HG03442 (cell line): ENCODE data around the gene SUSD4.
"Not testable (repeated sequence)": the region's sequence is repeated elsewhere in the genome, so short reads cannot be mapped to it uniquely, and the experiment has no call there.

Source experiments
- ATAC-seq: cut with Tn5 transposase; IDR thresholded peaks from one replicate; pipeline ENCODE4 v1.9.1; 2021; ENCODE audit warnings: mild to moderate bottlenecking, moderate library complexity; ENCODE audit not compliant: unreplicated experiment

Gene SUSD4

GRCh38 chr1:223363856-223364684, at the start of gene SUSD4:
Gene SUSD4 (minus strand): TSS chr1:223364176. CDS start chr1:223363425, 751 bp downstream.
- ATAC-seq, result no peak

- ATAC-seq, result no peak
Observed at GRCh38 chr1:223413216-223413615, 49.2 kb upstream of the SUSD4 start.

GRCh38 chr1:223411710-223412109, 47.7 kb upstream of the SUSD4 start:
- no peak for ATAC-seq

- ATAC-seq, result no peak
Observed at GRCh38 chr1:223411309-223411708, 47.3 kb upstream of the SUSD4 start.

GRCh38 chr1:223410036-223410435, 46.1 kb upstream of the SUSD4 start:
- ATAC-seq, result no peak

GRCh38 chr1:223405507-223405906, 41.5 kb upstream of the SUSD4 start:
- no peak for ATAC-seq

- no peak for ATAC-seq
Observed at GRCh38 chr1:223403184-223403815, 39.3 kb upstream of the SUSD4 start.

GRCh38 chr1:223402790-223403142, 38.8 kb upstream of the SUSD4 start:
- no peak for ATAC-seq

GRCh38 chr1:223401873-223402789, 38.2 kb upstream of the SUSD4 start:
- no peak for ATAC-seq

- ATAC-seq, result not testable (repeated sequence)
Observed at GRCh38 chr1:223399393-223399792, 35.4 kb upstream of the SUSD4 start.

GRCh38 chr1:223394706-223395105, 30.7 kb upstream of the SUSD4 start:
- ATAC-seq, result no peak

- ATAC-seq, result no peak
Observed at GRCh38 chr1:223394242-223394641, 30.3 kb upstream of the SUSD4 start.

GRCh38 chr1:223393275-223394214, 29.6 kb upstream of the SUSD4 start, which contains the start of gene CCDC185:
Gene CCDC185 (plus strand): TSS chr1:223393415. CDS start chr1:223393476, 61 bp downstream.
- no peak for ATAC-seq

GRCh38 chr1:223390618-223391017, 26.6 kb upstream of the SUSD4 start:
- ATAC-seq, result no peak

GRCh38 chr1:223386013-223386412, 22.0 kb upstream of the SUSD4 start:
- ATAC-seq, result no peak

GRCh38 chr1:223378754-223379153, 14.8 kb upstream of the SUSD4 start:
- no peak for ATAC-seq

GRCh38 chr1:223374064-223374610, 10.2 kb upstream of the SUSD4 start:
- ATAC-seq, result no peak

- ATAC-seq, result no peak
Observed at GRCh38 chr1:223364685-223365382, 858 bp upstream of the SUSD4 start.
